ENCODE measurements around the gene ATXN1L.
"Not testable (repeated sequence)": the region's sequence is repeated elsewhere in the genome, so short reads cannot be mapped to it uniquely, and the experiment has no call there.

Gene ATXN1L

GRCh38 chr16:71851746-71852145 lies 6.0 kb downstream of the ATXN1L start:
- in situ Hi-C loops (cut with MboI; ENCODE audit: low sequenced_read_pairs): no loop called here

GRCh38 chr16:71852158-71852557 lies 6.4 kb downstream of the ATXN1L start:
- in situ Hi-C loops (cut with MboI; ENCODE audit: low sequenced_read_pairs): no loop called here

- in situ Hi-C loops (cut with MboI; ENCODE audit: low sequenced_read_pairs): no loop called here
Observed at GRCh38 chr16:71852561-71852960, 6.8 kb downstream of the ATXN1L start.

GRCh38 chr16:71853413-71853812 lies 7.6 kb downstream of the ATXN1L start:
- in situ Hi-C loops (cut with MboI; ENCODE audit: low sequenced_read_pairs): no loop called here

GRCh38 chr16:71854369-71854948 lies 8.7 kb downstream of the ATXN1L start:
- in situ Hi-C loops (cut with MboI; ENCODE audit: low sequenced_read_pairs): no loop called here

GRCh38 chr16:71855937-71856662 lies 10.3 kb downstream of the ATXN1L start:
- in situ Hi-C loops (cut with MboI; ENCODE audit: low sequenced_read_pairs): no loop called here

GRCh38 chr16:71859762-71860521 lies 14.2 kb downstream of the ATXN1L start:
- in situ Hi-C loops (cut with MboI; ENCODE audit: low sequenced_read_pairs): no loop called here

GRCh38 chr16:71863995-71864394 lies 18.2 kb downstream of the ATXN1L start:
- in situ Hi-C loops (cut with MboI; ENCODE audit: low sequenced_read_pairs): no loop called here

GRCh38 chr16:71865173-71865863 lies 19.5 kb downstream of the ATXN1L start:
- in situ Hi-C loops (cut with MboI; ENCODE audit: low sequenced_read_pairs): no loop called here

- in situ Hi-C loops (cut with MboI; ENCODE audit: low sequenced_read_pairs): not testable (repeated sequence)
Observed at GRCh38 chr16:71867175-71867574, 21.4 kb downstream of the ATXN1L start.

- in situ Hi-C loops (cut with MboI; ENCODE audit: low sequenced_read_pairs): no loop called here
Observed at GRCh38 chr16:71867939-71868338, 22.2 kb downstream of the ATXN1L start.

GRCh38 chr16:71869089-71869488 lies 23.3 kb downstream of the ATXN1L start:
- in situ Hi-C loops (cut with MboI; ENCODE audit: low sequenced_read_pairs): no loop called here

- in situ Hi-C loops (cut with MboI; ENCODE audit: low sequenced_read_pairs): no loop called here
Observed at GRCh38 chr16:71870818-71871217, 25.0 kb downstream of the ATXN1L start.

- in situ Hi-C loops (cut with MboI; ENCODE audit: low sequenced_read_pairs): no loop called here
Observed at GRCh38 chr16:71873199-71873598, 27.4 kb downstream of the ATXN1L start.

GRCh38 chr16:71878911-71879310 lies 33.1 kb downstream of the ATXN1L start:
- in situ Hi-C loops (cut with MboI; ENCODE audit: low sequenced_read_pairs): no loop called here

- in situ Hi-C loops (cut with MboI; ENCODE audit: low sequenced_read_pairs): no loop called here
Observed at GRCh38 chr16:71880176-71880575, 34.4 kb downstream of the ATXN1L start.

- in situ Hi-C loops (cut with MboI; ENCODE audit: low sequenced_read_pairs): no loop called here
Observed at GRCh38 chr16:71882505-71883167, 36.9 kb downstream of the ATXN1L start.

GRCh38 chr16:71883168-71883848 lies 37.5 kb downstream of the ATXN1L start:
- in situ Hi-C loops (cut with MboI; ENCODE audit: low sequenced_read_pairs): no loop called here

- in situ Hi-C loops (cut with MboI; ENCODE audit: low sequenced_read_pairs): no loop called here
Observed at GRCh38 chr16:71883849-71884638, 38.3 kb downstream of the ATXN1L start, which contains the start of gene ZNF821. Gene ZNF821 (minus strand): TSS chr16:71884182. CDS start chr16:71879946, 4,236 bp downstream.
